ENCODE measurements around the gene MAPKBP1.

Gene MAPKBP1

GRCh38 chr15:41868321-41868720 is 94.0 kb downstream of the MAPKBP1 start:
- DNase-seq (ENCODE audit: low read depth), result no peak

- no peak for DNase-seq (ENCODE audit: low read depth)
These were observed 95.7 kb downstream of the MAPKBP1 start for GRCh38 chr15:41869770-41870688.

DNA sequence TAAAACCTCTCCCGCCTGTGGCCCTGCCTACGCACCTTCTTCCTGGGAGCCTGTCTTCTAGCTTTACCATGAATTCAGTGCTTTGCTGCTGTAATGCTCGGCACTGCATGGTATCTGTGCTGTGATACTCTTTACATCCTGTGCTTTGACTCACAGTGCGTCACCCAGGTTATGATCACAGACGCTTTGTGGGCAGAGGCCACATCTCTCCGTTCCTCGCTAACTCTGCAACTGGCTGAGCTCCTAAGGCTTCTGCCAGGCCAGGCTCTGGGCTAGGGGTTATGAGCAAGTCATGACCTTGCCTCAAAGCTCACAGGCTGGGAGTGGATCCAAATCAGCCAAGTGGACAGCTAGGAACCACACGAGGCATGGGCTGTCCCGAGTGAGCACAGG is 96.4 kb downstream of the MAPKBP1 start:
- DNase-seq (ENCODE audit: low read depth), result peak; percentile 41

- DNase-seq (ENCODE audit: low read depth), result no peak
These were observed 97.1 kb downstream of the MAPKBP1 start for GRCh38 chr15:41871175-41871905.

DNA sequence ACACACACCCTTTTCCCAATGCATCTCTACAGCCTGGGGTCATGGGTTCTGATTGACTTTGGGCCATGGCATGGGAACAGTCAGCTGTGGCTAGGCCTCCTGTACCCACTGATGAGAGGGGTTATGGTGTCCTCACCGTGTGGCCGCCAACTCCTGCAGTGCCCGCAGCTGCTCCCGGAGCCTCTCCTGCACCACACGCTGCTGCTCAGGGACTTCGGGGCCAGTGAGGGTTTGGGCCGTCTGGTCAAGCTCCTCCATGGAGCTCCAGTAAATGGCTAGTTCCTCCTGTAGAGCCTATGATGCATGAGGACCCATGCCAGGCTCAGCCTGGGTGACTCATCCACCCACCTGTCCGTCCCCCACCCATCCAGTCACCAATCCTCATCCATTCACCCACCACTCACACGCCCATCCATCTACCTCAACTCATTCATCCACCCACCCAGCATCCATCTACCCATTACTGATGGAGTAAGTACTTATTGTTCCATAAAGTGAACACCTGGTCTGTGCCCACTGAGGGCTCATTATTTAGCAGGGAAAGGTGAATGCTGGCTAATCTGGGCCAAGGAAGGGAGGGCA is 98.0 kb downstream of the MAPKBP1 start:
- no peak for DNase-seq (ENCODE audit: low read depth)

- DNase-seq (ENCODE audit: low read depth), result no peak
These were observed 99.4 kb downstream of the MAPKBP1 start for GRCh38 chr15:41873711-41874110.

DNA sequence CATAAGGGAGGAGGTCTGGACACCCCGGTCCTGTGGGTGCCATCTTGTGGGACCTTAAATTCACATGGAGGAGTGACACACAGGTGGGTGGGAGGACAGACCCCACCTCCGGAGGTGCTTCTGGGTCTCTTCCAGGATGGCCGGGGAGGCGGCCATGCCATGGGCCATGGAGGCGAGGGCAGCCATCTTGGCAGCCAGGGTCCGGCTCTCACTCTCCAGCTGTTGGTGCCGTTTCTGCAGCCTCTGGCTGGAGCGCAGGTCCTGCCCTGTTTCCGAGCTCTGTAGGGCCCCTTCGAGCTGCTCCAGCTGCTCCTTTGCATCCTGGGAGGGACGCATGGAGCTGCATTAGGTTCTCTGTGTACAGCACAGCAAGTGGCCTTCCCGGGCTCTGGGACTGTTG is 100.5 kb downstream of the MAPKBP1 start:
- DNase-seq (ENCODE audit: low read depth), result no peak

DNA sequence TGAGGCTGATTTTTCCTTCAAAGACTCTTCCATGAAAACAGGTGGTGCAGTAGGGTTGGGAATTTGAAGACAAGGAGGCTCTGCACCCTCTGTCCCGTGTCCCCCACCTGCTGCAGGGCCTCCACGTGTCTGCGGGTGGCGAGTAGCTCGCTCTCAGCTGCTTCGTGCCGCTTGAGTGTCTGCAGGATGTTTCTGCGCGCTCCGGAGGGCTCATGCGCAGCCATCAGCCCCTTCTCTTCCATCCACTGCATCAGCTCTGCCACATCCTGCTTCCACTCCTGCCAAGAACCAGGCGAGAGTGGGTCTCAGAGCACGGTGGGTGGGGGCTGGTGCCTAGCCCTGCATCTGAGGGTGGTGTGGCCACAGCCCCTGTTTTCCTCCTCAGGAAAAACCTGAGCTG is 101.7 kb downstream of the MAPKBP1 start:
- DNase-seq (ENCODE audit: low read depth), result no peak

GRCh38 chr15:41876689-41877088 is 102.4 kb downstream of the MAPKBP1 start:
- DNase-seq (ENCODE audit: low read depth), result no peak

Measured in activated T-helper 9 cell treated with anti-CD3 and anti-CD28 coated beads, Interleukin-2, amount 50 U/mL, for 16 hours (primary cell).